Activated CD4-positive, alpha-beta T cell treated with anti-CD3 and anti-CD28 coated beads, Interleukin-2, amount 50 U/mL, for 1 hour (primary cell): ENCODE data around the gene TMPRSS7.
A peak's percentile ranks its signal among the peaks of the same experiment; 100 is the strongest.

ENCODE experiments used
- DNase-seq: peaks from one replicate; pipeline ENCODE4 v3.0.0-alpha.2; 2020

TMPRSS7 gene

DNA sequence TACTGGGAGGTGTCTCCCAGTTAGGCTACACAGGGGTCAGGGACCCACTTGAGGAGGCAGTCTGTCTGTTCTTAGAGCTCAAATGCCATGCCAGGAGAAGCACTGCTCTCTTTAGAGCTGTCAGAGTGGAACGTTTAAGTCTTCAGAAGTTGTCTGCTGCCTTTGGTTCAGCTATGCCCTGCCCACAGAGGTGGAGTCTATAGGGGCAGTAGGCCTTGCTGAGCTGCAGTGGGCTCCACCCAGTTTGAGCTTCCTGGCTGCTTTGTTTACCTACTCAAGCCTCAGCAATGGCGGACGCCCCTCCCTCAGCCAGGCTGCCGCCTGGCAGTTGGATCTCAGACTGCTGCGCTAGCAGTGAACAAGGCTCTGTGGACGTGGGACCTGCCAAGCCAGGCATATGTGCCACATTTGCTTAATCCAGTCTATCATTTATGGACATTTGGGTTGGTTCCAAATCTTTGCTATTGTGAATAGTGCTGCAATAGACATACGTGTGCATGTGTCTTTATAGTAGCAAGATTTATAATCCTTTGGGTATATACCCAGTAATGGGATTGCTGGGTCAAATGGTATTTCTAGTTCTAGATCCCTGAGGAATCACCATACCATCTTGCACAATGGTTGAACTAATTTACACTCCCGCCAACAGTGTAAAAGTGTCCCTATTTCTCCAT lies 38.0 kb downstream of the TMPRSS7 start:
- peak; percentile 69 for DNase-seq

DNA sequence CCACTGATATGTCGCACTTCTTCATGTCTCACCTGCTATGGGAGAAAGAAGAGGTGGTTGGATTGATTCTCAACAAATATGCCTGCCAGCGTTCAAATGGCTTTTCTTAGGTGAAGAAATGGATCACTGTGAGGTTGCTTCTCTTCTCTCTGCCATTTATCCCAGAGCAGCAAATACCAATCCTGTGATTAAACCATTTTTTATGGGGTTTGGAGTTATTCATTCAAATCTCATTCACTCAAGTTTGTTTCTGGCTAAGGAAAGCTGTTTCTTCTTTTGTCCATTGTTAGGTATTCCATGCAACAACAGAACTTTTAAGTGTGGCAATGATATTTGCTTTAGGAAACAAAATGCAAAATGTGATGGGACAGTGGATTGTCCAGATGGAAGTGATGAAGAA lies 39.5 kb downstream of the TMPRSS7 start:
- no peak for DNase-seq

DNA sequence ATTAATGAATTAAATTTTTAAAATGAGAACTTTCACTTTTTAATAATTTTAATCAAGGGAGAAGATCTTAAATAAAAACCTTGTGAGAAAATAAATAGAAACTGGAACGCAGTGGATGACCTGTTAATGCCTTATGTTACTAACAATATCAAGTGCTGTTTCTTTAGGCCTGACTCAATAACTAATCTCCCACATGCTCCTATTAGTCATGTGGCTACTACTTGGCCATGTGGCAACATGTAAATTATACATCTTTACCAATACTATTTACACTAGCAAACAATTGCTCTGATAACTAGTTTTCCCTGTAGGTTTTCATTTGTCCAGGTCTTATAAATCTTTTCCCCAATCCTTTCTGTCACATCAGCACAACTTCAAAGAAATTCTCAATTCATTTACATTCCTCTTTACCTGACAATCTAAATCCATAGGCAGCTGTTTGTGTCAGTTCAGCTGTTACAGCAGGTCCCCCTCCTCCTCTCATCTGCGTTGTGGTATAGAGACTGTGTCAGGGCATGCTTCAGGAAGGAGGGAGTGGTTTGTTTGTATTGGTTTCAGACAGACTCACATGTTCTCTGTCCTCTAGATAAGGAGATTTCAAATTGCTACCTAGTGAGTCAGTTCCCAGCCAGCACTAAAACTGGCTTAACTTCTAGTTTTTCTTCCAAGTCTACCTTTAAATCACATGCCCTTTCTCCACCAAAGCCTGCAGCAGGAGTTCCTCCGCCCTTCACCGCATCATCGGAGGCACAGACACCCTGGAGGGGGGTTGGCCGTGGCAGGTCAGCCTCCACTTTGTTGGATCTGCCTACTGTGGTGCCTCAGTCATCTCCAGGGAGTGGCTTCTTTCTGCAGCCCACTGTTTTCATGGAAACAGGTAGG lies 40.3 kb downstream of the TMPRSS7 start:
- DNase-seq, result peak; percentile 31

DNA sequence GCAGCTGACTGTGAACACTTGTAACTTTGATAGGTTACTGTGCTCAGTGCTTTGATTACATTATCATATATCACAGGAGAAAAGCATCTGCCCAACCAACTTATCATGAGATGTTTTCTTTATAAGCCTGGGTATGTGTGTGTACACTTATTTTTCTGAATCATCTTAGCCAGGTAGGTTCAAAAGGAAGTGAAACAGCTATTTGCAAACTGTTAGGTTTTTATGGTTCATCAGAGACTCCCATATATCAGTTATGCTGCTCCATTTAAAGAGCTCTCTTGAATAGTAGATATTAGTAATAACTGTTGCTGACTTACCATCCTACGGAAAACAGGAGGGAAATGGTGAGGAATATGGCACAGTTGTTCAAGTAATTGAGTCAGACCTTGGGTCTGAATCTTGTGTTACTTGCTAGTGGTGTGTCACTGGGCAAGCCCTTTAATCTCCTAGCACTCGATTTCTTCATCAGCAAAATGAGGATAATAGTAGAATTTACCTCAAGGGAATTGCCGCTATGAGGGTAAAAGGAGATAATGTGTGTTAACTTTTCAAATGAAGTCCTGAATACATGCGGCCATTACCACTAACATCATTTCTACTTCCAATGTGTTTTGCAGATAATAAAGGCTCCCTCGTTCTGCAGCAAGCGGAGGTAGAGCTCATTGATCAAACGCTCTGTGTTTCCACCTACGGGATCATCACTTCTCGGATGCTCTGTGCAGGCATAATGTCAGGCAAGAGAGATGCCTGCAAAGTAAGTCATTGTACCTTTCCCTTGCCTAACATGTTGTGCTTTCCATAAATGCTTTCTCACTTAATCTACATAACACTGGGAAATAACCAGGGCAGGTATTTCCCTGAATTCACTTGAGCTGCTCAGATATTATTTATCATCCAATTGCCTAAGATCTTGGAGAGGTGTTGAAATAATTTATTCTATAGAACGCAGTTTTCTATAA lies 43.9 kb downstream of the TMPRSS7 start:
- DNase-seq, result no peak

DNA sequence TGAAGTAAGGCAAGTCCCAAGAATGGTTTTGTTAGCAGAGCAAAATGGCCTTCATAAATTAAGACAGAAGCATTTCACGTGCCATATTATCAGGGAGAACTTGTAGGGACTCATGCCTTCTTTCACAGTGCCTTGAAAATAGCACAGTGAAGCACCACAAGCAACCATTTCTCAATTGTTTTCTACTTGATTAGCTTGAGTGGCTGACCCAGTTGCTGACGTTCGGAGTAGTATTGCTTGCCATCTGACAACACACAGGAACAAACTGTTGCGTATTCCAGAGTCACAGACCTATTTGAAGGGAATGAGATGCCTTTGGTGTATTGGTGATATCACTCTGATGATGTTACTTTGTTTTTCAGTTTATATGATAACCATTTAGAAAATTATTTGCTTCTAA lies 48.7 kb downstream of the TMPRSS7 start:
- DNase-seq, result no peak

DNA sequence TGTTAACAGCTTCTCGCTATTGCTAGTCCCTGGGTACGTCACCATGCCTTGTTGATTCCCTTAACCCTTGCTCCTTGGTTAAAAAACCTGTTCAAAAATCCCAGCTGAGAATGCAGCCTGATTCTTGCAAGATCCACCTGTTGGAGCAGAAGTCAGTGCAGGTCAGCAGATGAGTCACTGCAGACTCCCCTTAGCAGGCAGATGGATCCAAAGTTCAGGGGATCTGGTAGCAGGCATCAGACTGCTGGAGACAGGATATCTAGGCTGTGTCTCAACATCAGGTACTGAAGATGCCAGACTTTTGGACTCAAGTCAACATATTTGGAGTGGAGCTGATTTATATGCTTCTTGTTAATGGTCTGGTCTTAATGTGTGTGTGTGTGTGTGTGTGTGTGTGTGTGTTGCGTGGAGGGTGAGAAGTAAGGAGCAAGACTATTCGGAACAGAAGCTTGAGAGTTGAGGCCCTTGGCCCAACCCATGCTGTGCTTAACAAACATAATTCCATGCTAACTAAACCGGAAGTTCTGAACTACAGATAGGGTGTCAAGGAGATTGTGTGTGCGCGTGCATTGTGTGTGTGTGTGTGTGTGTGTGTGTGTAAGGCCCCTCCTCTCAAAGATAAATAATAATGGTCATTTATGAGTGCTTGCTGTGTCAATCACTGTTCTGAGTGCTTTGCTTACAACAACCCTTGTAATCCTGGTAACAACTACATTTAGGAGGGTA lies 50.6 kb downstream of the TMPRSS7 start:
- DNase-seq, result no peak

DNA sequence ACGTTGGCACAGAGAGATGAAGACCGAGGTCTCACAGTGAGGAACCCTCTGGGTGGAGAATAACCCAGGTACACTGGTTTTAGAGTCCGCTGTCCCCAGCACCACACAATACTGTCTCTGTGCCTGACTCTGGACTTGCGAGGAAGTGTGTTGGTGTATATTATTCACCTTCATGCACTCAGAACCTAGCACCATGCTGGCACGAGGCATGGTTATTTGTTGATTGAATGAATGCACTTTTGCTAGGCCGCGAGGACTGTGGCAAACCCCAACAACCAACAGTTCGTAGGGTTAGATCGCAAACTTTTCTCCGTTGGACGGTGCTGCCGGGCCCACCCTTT lies 51.2 kb downstream of the TMPRSS7 start:
- DNase-seq, result peak; percentile 1

DNA sequence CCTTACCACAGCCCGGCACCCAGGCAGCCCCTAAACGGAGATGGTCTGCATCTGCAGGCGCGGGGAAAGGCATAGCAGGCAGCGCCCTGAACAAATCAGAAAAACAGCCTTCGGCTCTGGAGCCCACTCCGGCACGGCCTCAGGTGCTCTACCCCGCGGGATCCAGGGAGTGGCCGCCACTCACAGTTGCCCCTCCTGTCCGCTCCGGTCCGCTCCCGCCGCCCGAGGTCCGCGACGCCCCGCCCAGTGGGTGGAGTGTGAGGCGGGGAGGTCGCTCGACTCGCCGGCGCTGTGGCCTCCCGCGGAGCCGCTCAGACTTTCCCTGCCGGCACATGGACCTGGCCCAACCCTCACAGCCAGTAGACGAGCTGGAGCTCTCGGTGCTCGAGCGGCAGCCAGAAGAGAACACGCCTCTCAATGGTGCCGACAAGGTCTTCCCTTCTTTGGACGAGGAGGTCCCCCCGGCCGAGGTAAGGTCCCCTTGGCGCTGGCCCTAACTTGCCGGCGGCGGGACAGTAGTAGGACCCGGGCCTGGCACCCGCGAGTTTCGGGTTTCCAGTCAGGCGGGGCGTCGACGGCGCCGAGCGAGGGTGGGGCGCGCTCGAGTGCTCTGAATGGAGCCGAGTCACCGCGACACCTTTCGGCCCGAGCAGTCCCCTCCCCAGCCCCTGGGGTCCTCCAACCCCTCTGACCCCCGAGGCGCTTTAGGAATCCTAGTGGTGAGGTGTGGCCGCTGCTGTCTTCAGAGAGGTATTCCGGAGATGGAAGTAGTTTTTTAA lies 51.7 kb downstream of the TMPRSS7 start, which contains the start of gene C3orf52:
Gene C3orf52 (plus strand): TSS at position 314 of the 779 bp plus-strand sequence. CDS start 19 bp downstream, at position 333.
- peak; percentile 44 for DNase-seq

DNA sequence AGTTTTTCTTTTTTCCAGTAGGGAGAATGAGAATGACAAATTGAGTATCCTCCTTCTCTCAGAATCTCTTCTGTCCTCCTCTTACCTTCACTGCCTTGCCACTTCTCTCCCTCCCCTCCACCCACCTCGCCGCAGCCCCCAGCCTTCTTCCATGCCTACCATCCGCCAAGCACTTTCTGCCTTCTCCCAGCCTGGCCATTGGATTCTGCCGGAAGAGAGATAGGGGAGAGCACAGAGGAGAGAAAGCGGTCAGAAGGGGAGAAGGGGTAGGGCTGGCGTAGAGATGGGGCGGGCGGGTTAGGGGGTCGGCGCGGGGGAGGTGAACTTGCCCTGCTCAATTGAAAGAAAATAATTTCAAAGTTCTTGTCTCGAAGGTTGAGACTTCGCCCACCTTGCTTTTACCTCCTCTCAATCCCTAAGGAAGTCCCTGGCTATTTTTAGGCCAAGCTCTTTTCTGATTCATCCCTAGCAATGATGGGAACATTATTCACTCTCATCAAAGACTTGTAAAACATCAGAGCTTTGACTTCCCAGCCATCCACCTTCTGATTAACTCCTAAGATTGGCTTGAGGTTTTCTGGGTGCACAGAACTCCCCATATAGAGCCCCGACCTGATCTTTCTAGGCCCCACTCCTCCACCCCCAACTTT lies 52.5 kb downstream of the TMPRSS7 start:
- no peak for DNase-seq

DNA sequence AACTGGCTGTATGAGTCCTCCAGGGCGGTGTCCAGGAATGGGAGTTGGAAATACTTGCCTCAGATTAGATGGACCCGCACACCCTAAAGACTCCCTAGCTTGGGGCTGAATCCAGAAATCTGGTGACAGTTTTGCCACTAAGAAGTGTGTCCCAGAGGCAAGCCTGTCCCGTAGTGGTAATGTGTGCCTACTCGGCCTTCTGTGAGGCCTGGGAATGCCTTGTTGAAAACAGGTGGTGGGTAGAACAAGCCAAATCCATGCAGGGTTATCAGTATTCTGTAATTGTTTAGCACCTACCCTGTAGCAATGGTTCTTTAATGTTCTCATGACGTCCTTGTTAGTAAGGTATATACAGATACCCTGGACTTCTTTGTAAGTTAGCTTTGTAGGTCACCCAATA lies 53.2 kb downstream of the TMPRSS7 start:
- DNase-seq, result no peak

DNA sequence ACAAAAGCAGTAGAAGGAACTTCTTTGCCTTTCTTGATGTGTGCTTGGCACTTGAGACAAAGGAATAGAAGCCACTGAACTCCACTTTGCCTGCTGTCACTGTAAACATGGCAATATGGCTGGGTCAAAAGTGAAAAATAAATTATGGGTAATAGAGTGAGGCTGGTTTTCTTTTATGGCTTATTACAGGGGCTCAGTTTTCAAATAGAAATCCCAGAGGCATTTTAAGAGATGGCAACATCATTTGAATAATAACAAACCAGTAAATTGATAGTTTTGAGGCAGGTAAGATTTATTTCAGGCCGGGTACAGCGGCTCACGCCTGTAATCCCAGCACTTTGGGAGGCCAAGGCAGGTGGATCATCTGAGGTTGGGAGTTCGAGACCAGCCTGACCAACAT lies 54.4 kb downstream of the TMPRSS7 start:
- DNase-seq, result no peak

DNA sequence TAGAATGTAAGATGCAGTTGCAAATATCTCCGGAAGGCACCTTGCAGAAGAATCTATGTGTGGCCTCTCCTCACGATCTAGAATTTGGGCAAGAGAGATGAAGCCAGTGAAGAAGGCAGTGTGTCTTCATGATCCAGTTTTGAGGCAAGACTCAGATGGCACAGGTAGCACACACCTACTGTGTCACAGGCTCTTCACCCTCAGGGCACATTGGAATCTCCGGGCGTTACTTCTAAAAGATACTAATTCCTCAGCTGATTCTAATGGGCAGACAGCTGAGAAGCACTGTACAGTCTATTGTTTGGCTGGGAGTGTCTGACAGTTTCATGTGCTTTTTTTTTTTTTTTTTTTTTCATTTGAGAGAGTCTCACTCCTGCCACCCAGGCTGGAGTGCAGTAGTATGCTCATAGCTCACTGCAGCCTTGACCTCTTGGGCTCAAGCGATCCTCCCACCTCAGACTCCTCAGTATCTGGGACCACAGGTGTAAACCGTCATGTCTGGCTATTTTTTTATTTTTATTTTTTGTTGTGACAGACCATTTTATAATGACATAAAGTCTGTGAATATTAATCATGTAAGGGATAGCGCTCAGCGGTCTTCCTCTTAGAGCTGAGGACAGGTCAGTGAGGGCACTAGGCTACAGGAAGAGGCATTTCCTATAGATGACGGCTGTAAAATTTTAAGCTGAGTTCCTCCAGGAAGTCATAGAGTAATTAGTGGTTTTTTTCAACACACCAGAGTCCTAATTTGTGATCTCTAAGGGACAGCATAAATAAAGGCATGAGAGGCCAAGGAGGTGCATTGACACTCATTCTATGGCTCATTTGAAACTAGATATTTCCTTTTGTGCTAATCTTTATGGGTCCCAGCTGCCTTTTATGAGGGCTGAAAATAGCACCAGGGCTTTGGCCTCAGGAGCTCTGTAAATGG lies 55.7 kb downstream of the TMPRSS7 start:
- no peak for DNase-seq

DNA sequence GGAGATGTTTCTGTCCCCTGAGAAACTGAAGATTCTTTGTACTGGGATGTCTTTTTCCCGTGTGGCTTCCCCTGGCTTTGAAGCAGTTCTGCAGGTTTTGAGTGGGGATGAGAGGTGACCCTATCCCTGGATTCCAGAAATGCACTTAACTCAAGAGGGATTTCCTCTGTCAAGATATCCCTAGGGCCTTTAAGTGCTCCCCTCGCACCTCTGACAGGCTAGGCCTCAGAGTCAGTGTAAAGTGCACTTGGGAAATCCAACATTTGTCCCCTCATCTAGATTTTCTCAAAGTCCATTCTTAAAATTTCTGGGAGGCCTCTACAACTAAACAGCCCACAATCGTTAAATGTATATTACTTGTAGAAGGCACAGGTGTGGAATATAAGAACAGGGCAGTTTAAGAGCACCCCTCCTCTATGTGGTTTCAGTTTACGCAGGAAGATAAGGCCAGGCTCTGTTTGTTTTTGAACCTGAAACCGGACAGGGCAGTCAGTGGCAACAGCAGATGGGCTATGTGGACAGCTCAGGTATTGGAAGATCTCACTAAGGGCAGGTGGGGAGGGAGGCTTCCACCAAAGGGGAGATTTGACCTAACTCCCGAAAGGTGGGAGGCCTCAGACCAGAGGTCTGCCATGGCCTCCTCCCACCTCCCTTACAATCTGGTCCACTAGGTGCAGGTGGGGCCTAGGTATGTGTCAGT lies 56.5 kb downstream of the TMPRSS7 start:
- DNase-seq, result no peak

DNA sequence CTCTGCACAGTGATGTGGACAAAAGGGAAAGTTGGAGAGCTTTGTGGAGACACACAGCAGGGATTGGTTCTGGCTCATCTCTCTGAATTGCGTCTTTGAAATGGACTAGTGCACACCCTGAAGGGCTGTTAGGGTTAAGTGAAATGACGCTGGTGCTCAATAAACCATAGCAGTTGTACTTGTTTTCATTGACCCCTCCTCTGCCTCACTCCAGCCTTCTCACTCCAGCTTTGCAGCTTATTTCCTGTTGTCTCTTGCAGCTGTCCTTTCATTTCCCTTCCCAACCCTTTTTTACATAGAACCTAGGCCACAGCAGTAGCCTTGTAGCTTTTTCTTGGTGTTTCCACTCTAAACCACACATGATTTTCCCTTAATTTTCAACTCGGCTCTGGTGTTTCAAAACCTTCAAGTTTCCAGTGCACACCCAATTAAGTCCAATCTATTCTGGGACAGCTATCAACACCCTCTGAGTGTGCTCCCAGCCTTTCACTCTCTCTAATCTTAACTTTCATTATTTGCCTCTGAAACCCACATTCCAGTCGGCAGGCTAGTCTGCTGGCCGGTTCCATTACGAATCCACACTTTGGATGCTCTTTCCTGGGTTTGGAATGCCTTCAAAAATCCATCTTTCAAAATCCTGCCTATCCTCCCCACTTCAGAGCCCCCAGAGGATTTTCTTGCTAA lies 58.1 kb downstream of the TMPRSS7 start:
- no peak for DNase-seq

DNA sequence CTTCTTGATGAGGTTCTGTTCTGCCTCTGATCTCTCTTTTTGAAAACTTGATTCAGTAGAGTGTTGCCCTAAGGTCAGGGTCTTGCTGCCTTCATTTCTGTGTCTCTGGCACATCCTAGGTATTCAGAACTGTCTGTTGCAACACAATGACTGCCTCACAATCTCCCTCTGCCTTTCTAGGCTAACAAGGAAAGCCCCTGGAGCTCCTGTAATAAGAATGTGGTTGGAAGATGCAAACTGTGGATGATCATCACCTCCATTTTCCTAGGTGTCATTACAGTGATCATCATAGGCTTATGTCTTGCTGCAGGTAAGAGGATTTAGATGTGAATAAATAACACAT lies 58.6 kb downstream of the TMPRSS7 start:
- no peak for DNase-seq

DNA sequence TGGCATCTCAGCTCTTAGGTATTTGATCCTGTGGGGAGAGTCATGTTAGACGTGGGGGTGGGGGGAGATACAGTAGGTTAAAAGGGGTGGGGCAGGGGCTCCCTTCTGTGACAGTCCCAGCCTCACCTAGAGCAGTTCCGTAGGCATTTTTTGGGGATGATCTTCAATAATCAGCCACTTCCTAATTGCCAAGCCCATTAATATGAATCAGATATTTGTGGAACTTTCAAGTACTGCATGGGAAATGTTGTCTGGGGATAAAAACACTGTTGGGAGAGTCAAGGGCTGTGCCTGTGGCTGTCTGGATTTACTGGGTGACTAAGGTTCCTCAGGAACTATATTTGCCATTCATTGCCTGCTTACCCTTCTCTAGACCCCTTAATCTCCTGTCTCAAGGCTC lies 61.2 kb downstream of the TMPRSS7 start:
- no peak for DNase-seq

DNA sequence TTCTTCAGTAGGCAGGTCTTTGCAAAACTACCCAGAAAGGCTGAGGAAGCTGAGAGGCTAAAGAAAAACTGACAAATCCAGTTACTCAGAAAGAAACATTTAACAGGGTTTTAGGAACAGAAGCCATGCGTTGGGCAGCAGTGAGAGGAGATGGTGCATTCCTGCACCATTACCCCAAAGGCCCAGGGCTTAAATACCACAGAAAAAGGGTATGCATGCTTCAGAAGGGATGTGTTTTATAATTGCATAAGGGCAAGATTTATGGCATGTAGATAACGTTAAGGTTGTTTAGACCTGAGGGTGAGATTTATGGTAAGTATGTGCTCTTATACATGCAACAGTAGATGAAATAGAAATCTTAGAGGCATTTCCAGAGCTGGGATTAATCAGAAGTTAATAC lies 61.6 kb downstream of the TMPRSS7 start:
- no peak for DNase-seq

DNA sequence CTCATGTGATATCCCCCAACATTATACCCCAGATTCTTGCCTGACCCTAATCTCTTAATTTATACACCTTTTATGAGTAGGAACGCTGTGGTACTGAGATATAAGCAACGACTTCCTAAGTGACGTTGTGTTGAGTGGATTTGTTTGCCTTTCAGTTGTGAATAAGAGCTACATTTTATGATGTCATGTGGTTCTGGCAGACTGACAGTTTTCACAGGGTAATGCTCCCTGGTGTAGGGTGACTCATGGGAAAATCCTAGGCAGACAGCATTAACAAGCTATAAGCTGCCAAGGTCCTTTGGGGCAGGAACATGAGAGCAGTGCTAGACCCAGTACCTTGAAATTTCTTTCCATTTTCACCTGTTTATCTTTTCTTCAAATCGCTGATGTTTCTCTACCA lies 62.8 kb downstream of the TMPRSS7 start:
- no peak for DNase-seq

DNA sequence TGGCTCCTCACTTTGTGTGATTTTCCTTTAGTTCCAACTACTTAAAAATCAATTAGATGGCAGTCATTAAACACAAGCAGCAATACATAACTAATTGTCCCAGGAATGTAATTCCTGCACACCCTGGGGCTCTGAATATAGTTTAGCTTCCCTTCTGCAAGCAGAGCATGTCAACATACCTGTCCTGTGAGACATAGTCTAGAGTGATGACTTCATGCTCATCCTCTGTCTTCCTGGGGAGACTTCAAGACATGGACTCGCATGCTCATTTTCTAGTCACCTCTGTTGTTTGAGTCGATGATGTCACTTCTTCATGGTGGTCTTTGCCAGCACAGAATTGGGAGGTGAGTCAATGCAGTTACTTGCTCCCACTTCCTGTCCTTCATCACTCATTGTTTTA lies 67.4 kb downstream of the TMPRSS7 start:
- no peak for DNase-seq
